ENCODE data around the gene MAZ.

- TF ChIP-seq CTCF (IDR thresholded peaks at IDR 0.05), result no peak
- TF ChIP-seq EP300 (IDR thresholded peaks at IDR 0.05), result no peak
- TF ChIP-seq POLR2AphosphoS5 (IDR thresholded peaks at IDR 0.05), result no peak
- TF ChIP-seq POLR2A (IDR thresholded peaks at IDR 0.05), result no peak
Observed at GRCh38 chr16:29850998-29851397, 44.7 kb downstream of the MAZ start.
